Panc1 (cell line): Measurements from ENCODE around the gene INO80C. TPM values are rescaled to one million over a fixed set of nuclear protein-coding genes. Genes with fewer than 3 reads are reported as not detected.
A peak's percentile ranks its signal among the peaks of the same experiment; 100 is the strongest.
"Not testable (repeated sequence)": the region's sequence is repeated elsewhere in the genome, so short reads cannot be mapped to it uniquely, and the experiment has no call there.

Source experiments
- ATAC-seq: fragments of 200-7000 bp; cut with Tn5 transposase; 2 replicates; pipeline ENCODE4 v1.9.1; 2020; ENCODE audit warnings: mild to moderate bottlenecking, moderate library complexity
- BruUV-seq: library from RNA; stranded (reverse); fragments of 400-500 nt; replicated peaks from 2 replicates; lab custom pipeline; 2021; lab: Mats Ljungman, UMichigan
- CTCF ChIA-PET: fragments of 300-600 bp; sonication (Branson Sonifier 250); formaldehyde crosslinking; loops from one replicate; lab custom pipeline; 2022; ENCODE audit warnings: antibody characterized with exemption; lab: Charles Lee
- POLR2A ChIA-PET: fragments of 300-600 bp; sonication (Branson Sonifier 250); formaldehyde crosslinking; loops from one replicate; lab custom pipeline; 2022; ENCODE audit warnings: antibody characterized with exemption; lab: Charles Lee
- DNase-seq: peaks from one replicate; pipeline ENCODE4 v3.0.0-alpha.2; 2010; ENCODE audit warnings: low read depth, low spot score
- H3K27ac ChIP-seq: 2 replicates; pipeline ENCODE4 v1.5.1; 2011; ENCODE audit warnings: mild to moderate bottlenecking, low read length, inconsistent platforms
- H3K27me3 ChIP-seq: fragments of 200-500 bp; sonication (Bioruptor generic); 2 replicates; pipeline ENCODE4 v1.6.0; 2014; ENCODE audit warnings: low read length, inconsistent platforms; ENCODE audit not compliant: control insufficient read depth, insufficient read depth
- H3K36me3 ChIP-seq: fragments of 200-500 bp; sonication (Bioruptor generic); 2 replicates; pipeline ENCODE4 v1.5.1; 2014; ENCODE audit warnings: inconsistent platforms, mild to moderate bottlenecking, low read length, moderate library complexity; ENCODE audit not compliant: control insufficient read depth, insufficient read depth
- H3K4me1 ChIP-seq: 2 replicates; pipeline ENCODE4 v1.5.1; 2011; ENCODE audit warnings: inconsistent platforms, mild to moderate bottlenecking, low read length, moderate library complexity; ENCODE audit not compliant: control insufficient read depth, insufficient read depth
- H3K4me3 ChIP-seq, 2 experiments: 2 replicates each; pipeline ENCODE4 v1.5.1; 2011 to 2012; ENCODE audit warnings: low read depth in 2 of 2, low read length in 2 of 2, mild to moderate bottlenecking in 2 of 2, inconsistent platforms in 1 of 2, moderate library complexity in 1 of 2
- H3K9me3 ChIP-seq: fragments of 200-500 bp; sonication (Bioruptor generic); 2 replicates; pipeline ENCODE4 v1.5.1; 2014; ENCODE audit warnings: low read depth, mild to moderate bottlenecking, inconsistent platforms, low read length, moderate library complexity; ENCODE audit not compliant: control insufficient read depth, insufficient read depth
- CTCF ChIP-seq: fragments of 450-650 bp; IDR thresholded peaks from 2 replicates; pipeline ENCODE4 v1.5.1; 2017; ENCODE audit warnings: mild to moderate bottlenecking
- POLR2AphosphoS5 ChIP-seq: IDR thresholded peaks from 2 replicates; pipeline ENCODE4 v1.6.1; 2012; ENCODE audit warnings: mild to moderate bottlenecking, low read depth, low read length, moderate library complexity
- REST ChIP-seq, 2 experiments: IDR thresholded peaks; 2 replicates each; pipeline ENCODE4 v1.6.1; 2011 to 2012; ENCODE audit warnings: low read depth in 2 of 2, control low read depth in 1 of 2, low read length in 1 of 2, mild to moderate bottlenecking in 1 of 2, moderate library complexity in 1 of 2; ENCODE audit not compliant: insufficient read depth in 1 of 2
- SIN3A ChIP-seq: IDR thresholded peaks from 2 replicates; pipeline ENCODE4 v1.6.1; 2012; ENCODE audit warnings: low read depth, mild to moderate bottlenecking, low read length, moderate library complexity, borderline replicate concordance; ENCODE audit not compliant: insufficient read depth
- TCF7L2 ChIP-seq: IDR thresholded peaks from 2 replicates; pipeline ENCODE4 v1.6.1; 2011; ENCODE audit warnings: mild to moderate bottlenecking, low read depth, low read length, inconsistent platforms
- in situ Hi-C: cut with HindIII; loops from 2 replicates; pipeline ENCODE4 v1.10.0; 2016; ENCODE audit warnings: low sequenced_read_pairs, low pct_unique_long_range_greater_than_20kb
- intact Hi-C: fragments of 100-400 bp; cut with micrococcal nuclease; formaldehyde crosslinking; loops from one replicate; pipeline ENCODE4 v1.10.0; 2022; ENCODE audit not compliant: unreplicated experiment
- total RNA-seq: library from RNA; stranded (reverse); gene quantifications from one replicate; pipeline ENCODE4 v1.2.1, GENCODE V29; 2021; ENCODE audit not compliant: unreplicated experiment

INO80C gene
- total RNA-seq, 1 experiment from 2014 or later, result 25.8 TPM

- no peaks in the 10 kb centered on the region for H3K36me3 ChIP-seq
- H3K4me1 ChIP-seq, result peaks cover 25% of the 10 kb centered on the region
- 0 out of 2 replicates have a peak overlapping the region, but pooled peaks have one; percentile 57 for H3K27ac ChIP-seq
- no peaks in the 10 kb centered on the region for H3K27me3 ChIP-seq
- no peak overlapping the region for H3K4me3 ChIP-seq
- TF ChIP-seq POLR2AphosphoS5 (no peak), TCF7L2 (no peak), REST (IDR thresholded peaks at IDR 0.05; ENCODE audit: insufficient read depth in 1 of 2, low read depth in 2 of 2, low read length in 1 of 2) (no peak), CTCF (no peak), SIN3A (no peak)
- DNase-seq, result no peak
- intact Hi-C loops, result no loop called here
- no peaks in the 10 kb centered on the region for H3K9me3 ChIP-seq
- ChIA-PET CTCF (no interaction called here), POLR2A (no interaction called here)
- in situ Hi-C loops, result no loop called here
- BruUV-seq, result no TSS peak
- ATAC-seq, result no peak
Observed at GRCh38 chr18:35454803-35455202, 43.0 kb downstream of the INO80C start.

GRCh38 chr18:35453065-35453464 is 44.7 kb downstream of the INO80C start:
- H3K9me3 ChIP-seq, DNase-seq, in situ Hi-C loops, BruUV-seq, H3K4me3 ChIP-seq, intact Hi-C loops, H3K36me3 ChIP-seq, POLR2A ChIA-PET, H3K27me3 ChIP-seq, CTCF ChIA-PET, H3K27ac ChIP-seq, ATAC-seq: not testable (repeated sequence)
- peaks cover 13% of the 10 kb centered on the region for H3K4me1 ChIP-seq

GRCh38 chr18:35451916-35452315 is 45.8 kb downstream of the INO80C start:
- no peaks in the 10 kb centered on the region for H3K36me3 ChIP-seq
- in situ Hi-C loops (no loop called here), intact Hi-C loops (no loop called here)
- ChIA-PET CTCF (no interaction called here), POLR2A (no interaction called here)
- no peak overlapping the region for H3K27ac ChIP-seq
- no peaks in the 10 kb centered on the region for H3K27me3 ChIP-seq
- H3K9me3 ChIP-seq, result no peaks in the 10 kb centered on the region
- DNase-seq, result no peak
- TF ChIP-seq TCF7L2, result no peak
- TF ChIP-seq SIN3A, result no peak
- no peak for TF ChIP-seq POLR2AphosphoS5
- TF ChIP-seq CTCF, result no peak
- no peak for TF ChIP-seq REST (IDR thresholded peaks at IDR 0.05; ENCODE audit: insufficient read depth in 1 of 2, low read depth in 2 of 2, low read length in 1 of 2)
- BruUV-seq, result no TSS peak
- H3K4me1 ChIP-seq, result 0 out of 2 replicates have a peak, but pooled peaks cover 2% of the 10 kb centered on the region
- no peak for ATAC-seq
- no peak overlapping the region for H3K4me3 ChIP-seq
